Measurements from ENCODE around the gene ACHE. TPM values are rescaled to one million over a fixed set of nuclear protein-coding genes. Genes with fewer than 3 reads are reported as not detected.

Gene ACHE
- total RNA-seq = 13.1 TPM

GRCh38 chr7:100895701-100895955 is at the start of gene ACHE:
Gene ACHE (minus strand): TSS chr7:100895888. CDS start chr7:100894232, 1,656 bp downstream.

GRCh38 chr7:100888988-100889750 is 6.5 kb downstream of the ACHE start, which contains the start of gene UFSP1:
Gene UFSP1 (minus strand): TSS chr7:100889715. CDS start chr7:100889271, 444 bp downstream.

GRCh38 chr7:100874577-100875355 is 20.9 kb downstream of the ACHE start, which contains the start of gene SRRT:
Gene SRRT (plus strand): TSS chr7:100875103. CDS start chr7:100875591, 488 bp downstream.

GRCh38 chr7:100867040-100867775 is 28.5 kb downstream of the ACHE start, which contains the start of gene TRIP6:
Gene TRIP6 (plus strand): TSS chr7:100867387. CDS start chr7:100867498, 111 bp downstream.

GRCh38 chr7:100852048-100852872 is 43.4 kb downstream of the ACHE start, which contains the start of gene SLC12A9:
Gene SLC12A9 (plus strand): TSS chr7:100852713. CDS start chr7:100854198, 1,485 bp downstream.

Small RNA genes within 50 kb of the gene (small RNA-seq; reads per million reads assigned to genes)
- gene RN7SL549P (ENCODE audit: low replicate concordance) = not detected
- gene RPS29P15 (ENCODE audit: low replicate concordance) = not detected

Other genes with a start within 250 kb of the ACHE start
- gene ACTL6B, start 239.4 kb downstream of the ACHE start, total RNA-seq = 107 TPM
- gene GNB2, start 222.1 kb downstream of the ACHE start, total RNA-seq = 74.5 TPM
- 35.4 TPM for gene GIGYF1, start 201.6 kb downstream of the ACHE start, total RNA-seq
- gene POP7, start 189.8 kb downstream of the ACHE start, total RNA-seq = 28.8 TPM
- not detected for gene EPO, start 175.4 kb downstream of the ACHE start, total RNA-seq
- gene ZAN, start 162.3 kb downstream of the ACHE start, total RNA-seq = not detected
- 11.0 TPM for gene EPHB4, start 68.4 kb downstream of the ACHE start, total RNA-seq
- gene SLC12A9, start 43.2 kb downstream of the ACHE start, total RNA-seq = 30.4 TPM
- gene TRIP6, start 28.5 kb downstream of the ACHE start, total RNA-seq = 3.8 TPM
- gene SRRT, start 20.8 kb downstream of the ACHE start, total RNA-seq = 64.5 TPM
- gene UFSP1, start 6.2 kb downstream of the ACHE start, total RNA-seq = 2.5 TPM
- gene MUC3A, start 53.6 kb upstream of the ACHE start, total RNA-seq = 0.63 TPM
- gene MUC12, start 73.7 kb upstream of the ACHE start, total RNA-seq = not detected
- gene MUC17, start 124.2 kb upstream of the ACHE start, total RNA-seq = not detected
- gene TRIM56, start 189.6 kb upstream of the ACHE start, total RNA-seq = 1.3 TPM
- gene SERPINE1, start 231.2 kb upstream of the ACHE start, total RNA-seq = not detected

Data from parietal lobe (tissue), 2 donors.